Caco-2 (cell line): ENCODE results near the gene ZNF10. TPM values are rescaled to one million over a fixed set of nuclear protein-coding genes. Genes with fewer than 3 reads are reported as not detected.

Source experiments
- BruUV-seq: library from RNA; stranded (reverse); fragments of 400-500 nt; replicated peaks from 2 replicates; lab custom pipeline; 2021; lab: Mats Ljungman, UMichigan
- CTCF ChIA-PET: fragments of 300-600 bp; sonication (Branson Sonifier 250); formaldehyde crosslinking; loops from one replicate; lab custom pipeline; 2022; ENCODE audit warnings: antibody characterized with exemption; lab: Charles Lee
- POLR2A ChIA-PET: fragments of 300-600 bp; sonication (Branson Sonifier 250); formaldehyde crosslinking; loops from one replicate; lab custom pipeline; 2022; ENCODE audit warnings: antibody characterized with exemption; lab: Charles Lee
- DNase-seq, 2 experiments: peaks; one replicate each; pipeline versions ENCODE4 v3.0.0 to v3.0.0-alpha.2; 2020 to 2022
- H3K27me3 ChIP-seq: replicated peaks from 2 replicates; pipeline ENCODE4 v1.6.0; 2011; ENCODE audit warnings: low read length; ENCODE audit not compliant: control insufficient read depth, insufficient read depth
- H3K36me3 ChIP-seq: 2 replicates; pipeline ENCODE4 v1.5.1; 2011; ENCODE audit warnings: low read length; ENCODE audit not compliant: control insufficient read depth, insufficient read depth
- H3K4me1 ChIP-seq: fragments of 250-450 bp; sonication (Bioruptor Pico); 2 replicates; pipeline ENCODE4 v1.5.1; 2020; ENCODE audit warnings: mild to moderate bottlenecking
- H3K4me3 ChIP-seq: 2 replicates; pipeline ENCODE4 v1.5.1; 2011; ENCODE audit warnings: low read depth, mild to moderate bottlenecking, control low read depth, low read length
- H3K9me3 ChIP-seq: fragments of 250-450 bp; sonication (Bioruptor Pico); 2 replicates; pipeline ENCODE4 v1.5.1; 2020; ENCODE audit warnings: mild to moderate bottlenecking, moderate library complexity
- H3K27ac Mint-ChIP-seq: one replicate; pipeline ENCODE4 v1.8.0; 2022; ENCODE audit warnings: mixed read lengths; ENCODE audit not compliant: unreplicated experiment
- H3K27me3 Mint-ChIP-seq: one replicate; pipeline ENCODE4 v1.8.0; 2022; ENCODE audit warnings: mixed read lengths; ENCODE audit not compliant: insufficient read depth, unreplicated experiment
- H3K36me3 Mint-ChIP-seq: one replicate; pipeline ENCODE4 v1.8.0; 2022; ENCODE audit warnings: mild to moderate bottlenecking, mixed read lengths; ENCODE audit not compliant: insufficient read depth, unreplicated experiment
- H3K4me1 Mint-ChIP-seq: one replicate; pipeline ENCODE4 v1.8.0; 2022; ENCODE audit warnings: low read depth, mixed read lengths; ENCODE audit not compliant: unreplicated experiment
- H3K4me3 Mint-ChIP-seq: one replicate; pipeline ENCODE4 v1.8.0; 2022; ENCODE audit warnings: mild to moderate bottlenecking, moderate library complexity, mixed read lengths; ENCODE audit not compliant: unreplicated experiment
- H3K9me3 Mint-ChIP-seq: one replicate; pipeline ENCODE4 v1.8.0; 2022; ENCODE audit warnings: mixed read lengths; ENCODE audit not compliant: unreplicated experiment
- intact Hi-C: fragments of 100-400 bp; cut with micrococcal nuclease; formaldehyde crosslinking; loops from one replicate; pipeline ENCODE4 v1.10.0; 2022; ENCODE audit not compliant: unreplicated experiment
- total RNA-seq: library from RNA; stranded (reverse); gene quantifications from 2 replicates; pipeline ENCODE4 v1.2.3, GENCODE V29; 2022
- TF ChIP-seq, protein P1 (sequence below), 2 experiments: fragments of 200-600 bp in 1 of 2; IDR thresholded peaks; 1 replicate in 1 of 2; 2 replicates in 1 of 2; pipeline versions ENCODE4 v1.5.1 to v1.8.0; 2011 to 2022; ENCODE audit warnings: antibody characterized with exemption in 1 of 2, control low read depth in 1 of 2, inconsistent platforms in 1 of 2, low read depth in 1 of 2, low read length in 1 of 2, mild to moderate bottlenecking in 1 of 2, moderate library complexity in 1 of 2; ENCODE audit not compliant: insufficient read depth in 1 of 2, severe bottlenecking in 1 of 2, unreplicated experiment in 1 of 2

ZNF10 gene
- total RNA-seq, 1 experiment from 2014 or later = 7.6 TPM

DNA sequence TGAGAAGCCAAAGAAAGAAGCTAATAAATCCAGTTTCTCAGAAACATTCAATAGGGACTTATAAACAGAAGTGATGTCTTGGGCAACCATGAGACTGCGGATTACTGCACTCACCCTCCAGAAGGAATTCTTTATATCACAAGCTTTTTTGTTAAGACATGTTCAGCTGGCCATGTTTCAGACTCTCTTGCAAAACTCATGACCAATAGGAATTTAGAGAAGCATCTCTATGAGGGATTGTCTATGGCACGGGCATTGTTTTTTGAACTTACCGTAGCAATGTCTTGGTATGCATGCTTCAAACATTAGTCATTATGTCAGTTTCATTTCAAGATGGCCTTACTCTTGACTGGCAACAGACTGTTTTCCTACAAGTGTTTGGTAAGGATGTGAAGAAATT, 35.3 kb downstream of the ZNF10 start:
- no peaks in the 10 kb centered on the region for H3K27me3 ChIP-seq
- no peaks in the 10 kb centered on the region for H3K36me3 ChIP-seq
- H3K4me1 Mint-ChIP-seq = no peaks in the 10 kb centered on the region
- intact Hi-C loops = no loop called here
- BruUV-seq = no TSS peak
- DNase-seq = no peak
- TF ChIP-seq, protein P1, sequence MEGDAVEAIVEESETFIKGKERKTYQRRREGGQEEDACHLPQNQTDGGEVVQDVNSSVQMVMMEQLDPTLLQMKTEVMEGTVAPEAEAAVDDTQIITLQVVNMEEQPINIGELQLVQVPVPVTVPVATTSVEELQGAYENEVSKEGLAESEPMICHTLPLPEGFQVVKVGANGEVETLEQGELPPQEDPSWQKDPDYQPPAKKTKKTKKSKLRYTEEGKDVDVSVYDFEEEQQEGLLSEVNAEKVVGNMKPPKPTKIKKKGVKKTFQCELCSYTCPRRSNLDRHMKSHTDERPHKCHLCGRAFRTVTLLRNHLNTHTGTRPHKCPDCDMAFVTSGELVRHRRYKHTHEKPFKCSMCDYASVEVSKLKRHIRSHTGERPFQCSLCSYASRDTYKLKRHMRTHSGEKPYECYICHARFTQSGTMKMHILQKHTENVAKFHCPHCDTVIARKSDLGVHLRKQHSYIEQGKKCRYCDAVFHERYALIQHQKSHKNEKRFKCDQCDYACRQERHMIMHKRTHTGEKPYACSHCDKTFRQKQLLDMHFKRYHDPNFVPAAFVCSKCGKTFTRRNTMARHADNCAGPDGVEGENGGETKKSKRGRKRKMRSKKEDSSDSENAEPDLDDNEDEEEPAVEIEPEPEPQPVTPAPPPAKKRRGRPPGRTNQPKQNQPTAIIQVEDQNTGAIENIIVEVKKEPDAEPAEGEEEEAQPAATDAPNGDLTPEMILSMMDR (IDR thresholded peaks at IDR 0.05; ENCODE audit: insufficient read depth in 1 of 2, low read depth in 1 of 2, low read length in 1 of 2, severe bottlenecking in 1 of 2, unreplicated experiment in 1 of 2) = no peak
- H3K9me3 Mint-ChIP-seq = peaks cover 46% of the 10 kb centered on the region
- no peak overlapping the region for H3K4me3 ChIP-seq
- H3K4me1 ChIP-seq = no peaks in the 10 kb centered on the region
- H3K36me3 Mint-ChIP-seq = no peaks in the 10 kb centered on the region
- H3K27ac Mint-ChIP-seq = no peak overlapping the region
- H3K27me3 Mint-ChIP-seq = no peaks in the 10 kb centered on the region
- no peak overlapping the region for H3K4me3 Mint-ChIP-seq
- ChIA-PET CTCF (no interaction called here), POLR2A (no interaction called here)
- H3K9me3 ChIP-seq = peaks cover 12% of the 10 kb centered on the region

DNA sequence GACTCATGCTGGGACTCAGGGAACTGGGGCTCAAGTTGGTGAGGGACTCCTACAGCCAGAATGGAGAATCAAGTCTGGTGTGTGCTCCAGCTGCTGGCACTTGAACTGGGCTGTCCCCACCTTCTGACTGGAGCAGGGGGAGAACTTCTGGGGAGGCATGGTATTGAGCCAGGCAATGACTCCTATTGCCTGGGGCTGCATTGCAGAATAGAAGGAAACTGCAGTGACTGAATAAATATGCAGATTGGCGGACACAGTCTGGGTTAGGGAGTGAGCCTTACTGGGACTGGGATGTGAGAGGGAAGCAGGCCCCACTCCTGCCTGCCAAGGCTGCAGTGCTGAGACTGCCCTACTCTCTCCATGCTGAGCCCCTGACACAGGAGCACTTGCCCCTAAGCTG, 42.1 kb downstream of the ZNF10 start:
- CTCF ChIA-PET = no interaction called here
- intact Hi-C loops = no loop called here
- no peak overlapping the region for H3K4me3 Mint-ChIP-seq
- H3K36me3 ChIP-seq = no peaks in the 10 kb centered on the region
- no peaks in the 10 kb centered on the region for H3K27me3 ChIP-seq
- H3K4me3 ChIP-seq = no peak overlapping the region
- no peak overlapping the region for H3K27ac Mint-ChIP-seq
- TF ChIP-seq, protein P1 (IDR thresholded peaks at IDR 0.05; ENCODE audit: insufficient read depth in 1 of 2, low read depth in 1 of 2, low read length in 1 of 2, severe bottlenecking in 1 of 2, unreplicated experiment in 1 of 2) = no peak
- peaks cover 26% of the 10 kb centered on the region for H3K9me3 Mint-ChIP-seq
- no peaks in the 10 kb centered on the region for H3K36me3 Mint-ChIP-seq
- H3K4me1 Mint-ChIP-seq = no peaks in the 10 kb centered on the region
- no peaks in the 10 kb centered on the region for H3K27me3 Mint-ChIP-seq
- H3K9me3 ChIP-seq = peaks cover 34% of the 10 kb centered on the region
- no peak for DNase-seq
- no TSS peak for BruUV-seq
- no peaks in the 10 kb centered on the region for H3K4me1 ChIP-seq
- POLR2A ChIA-PET = no interaction called here

DNA sequence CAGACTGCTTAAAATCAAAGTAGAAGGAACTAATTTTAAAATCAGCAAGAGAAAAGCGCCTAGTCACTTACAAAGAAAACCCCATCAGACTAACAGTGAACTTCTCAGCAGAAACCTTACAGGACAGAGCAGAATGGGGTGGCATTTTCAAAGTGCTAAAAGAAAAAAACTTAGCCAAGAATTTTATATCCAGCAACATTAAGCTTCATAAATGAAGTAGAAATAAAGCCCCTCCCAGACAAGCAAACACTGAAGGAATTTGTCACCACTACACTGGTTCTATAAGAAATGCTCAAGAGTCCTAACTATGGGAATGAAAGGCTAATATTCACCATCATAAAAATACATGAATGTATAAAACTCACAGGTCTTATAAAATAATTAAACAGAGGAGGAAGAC, 44.5 kb downstream of the ZNF10 start:
- H3K27me3 ChIP-seq = no peaks in the 10 kb centered on the region
- intact Hi-C loops = no loop called here
- H3K9me3 ChIP-seq = peaks cover 44% of the 10 kb centered on the region
- H3K4me1 ChIP-seq = no peaks in the 10 kb centered on the region
- DNase-seq = no peak
- Mint-ChIP-seq H3K9me3 (peaks cover 35% of the 10 kb centered on the region), H3K27me3 (no peaks in the 10 kb centered on the region), H3K27ac (no peak overlapping the region), H3K4me1 (no peaks in the 10 kb centered on the region), H3K4me3 (no peak overlapping the region), H3K36me3 (no peaks in the 10 kb centered on the region)
- no TSS peak for BruUV-seq
- CTCF ChIA-PET = no interaction called here
- POLR2A ChIA-PET = no interaction called here
- TF ChIP-seq, protein P1 (IDR thresholded peaks at IDR 0.05; ENCODE audit: insufficient read depth in 1 of 2, low read depth in 1 of 2, low read length in 1 of 2, severe bottlenecking in 1 of 2, unreplicated experiment in 1 of 2) = no peak
- H3K36me3 ChIP-seq = no peaks in the 10 kb centered on the region
- no peak overlapping the region for H3K4me3 ChIP-seq
